COLO668 (cell line): ENCODE results near the gene C22orf15.
A peak's percentile ranks its signal among the peaks of the same experiment; 100 is the strongest.

Experiments used
- DNase-seq: peaks from one replicate; lab custom pipeline; 2025; ENCODE audit not compliant: unreplicated experiment; lab: John Stamatoyannopoulos, UW

The C22orf15 gene

GRCh38 chr22:23750714-23751440 lies 11.9 kb upstream of the C22orf15 start, which contains the start of gene ZNF70:
Gene ZNF70 (minus strand): TSS chr22:23751112. CDS start chr22:23745140, 5,972 bp downstream.
- DNase-seq: peak; percentile 97

- DNase-seq: peak; percentile 38
These were observed 11.3 kb upstream of the C22orf15 start for GRCh38 chr22:23751441-23751996.

- DNase-seq: peak; percentile 23
These were observed 10.6 kb upstream of the C22orf15 start for GRCh38 chr22:23752090-23752691.

- no peak for DNase-seq
These were observed 10.0 kb upstream of the C22orf15 start for GRCh38 chr22:23752750-23753149.

GRCh38 chr22:23753385-23753784 lies 9.4 kb upstream of the C22orf15 start:
- DNase-seq: no peak

GRCh38 chr22:23754220-23754919 lies 8.4 kb upstream of the C22orf15 start, which contains the start of gene VPREB3:
Gene VPREB3 (minus strand): TSS chr22:23754425. CDS start chr22:23754363, 62 bp downstream.
- DNase-seq: no peak

GRCh38 chr22:23754980-23755636 lies 7.7 kb upstream of the C22orf15 start:
- DNase-seq: no peak

GRCh38 chr22:23755711-23756110 lies 7.1 kb upstream of the C22orf15 start:
- no peak for DNase-seq

GRCh38 chr22:23756891-23757290 lies 5.9 kb upstream of the C22orf15 start:
- DNase-seq: no peak

- DNase-seq: no peak
These were observed 3.2 kb upstream of the C22orf15 start for GRCh38 chr22:23759566-23759965.

- no peak for DNase-seq
These were observed 2.7 kb upstream of the C22orf15 start for GRCh38 chr22:23760056-23760455.

- no peak for DNase-seq
These were observed 772 bp downstream of the C22orf15 start for GRCh38 chr22:23763579-23763945.

GRCh38 chr22:23763954-23764353 lies 1.2 kb downstream of the C22orf15 start:
- DNase-seq: no peak

- no peak for DNase-seq
These were observed 2.4 kb downstream of the C22orf15 start for GRCh38 chr22:23764899-23765881.

- DNase-seq: no peak
These were observed 4.5 kb downstream of the C22orf15 start for GRCh38 chr22:23767303-23767672.

GRCh38 chr22:23767673-23768548 lies 5.1 kb downstream of the C22orf15 start, which contains the start of gene CHCHD10:
Gene CHCHD10 (minus strand): TSS chr22:23767972. CDS start chr22:23767874, 98 bp downstream.
- peak; percentile 90 for DNase-seq

GRCh38 chr22:23769321-23769965 lies 6.7 kb downstream of the C22orf15 start:
- peak; percentile 71 for DNase-seq

- DNase-seq: no peak
These were observed 9.5 kb downstream of the C22orf15 start for GRCh38 chr22:23772315-23772648.
